Thoracic aorta (tissue), 2 donors: ENCODE data around the gene VAMP2. TPM values are rescaled to one million over a fixed set of nuclear protein-coding genes. Genes with fewer than 3 reads are reported as not detected.
"Not testable (repeated sequence)": the region's sequence is repeated elsewhere in the genome, so short reads cannot be mapped to it uniquely, and the experiment has no call there.

Source experiments
- ATAC-seq: fragments of 150-250 bp; one replicate; pipeline ENCODE4 v1.8.0; 2017; ENCODE audit warnings: low read depth; ENCODE audit not compliant: insufficient number of reproducible peaks, low FRiP score
- DNase-seq: peaks from one replicate; pipeline ENCODE4 v3.0.0-alpha.2; 2020; ENCODE audit warnings: low spot score
- H3K27ac ChIP-seq, 2 donors: fragments of 200-600 bp; sonication (generic); 1 replicate in 1 of 2; 2 replicates in 1 of 2; pipeline ENCODE4 v1.5.1; 2016; ENCODE audit warnings: mild to moderate bottlenecking in 2 of 2, moderate library complexity in 2 of 2
- H3K27me3 ChIP-seq: fragments of 200-600 bp; sonication (generic); replicated peaks from 2 replicates; pipeline ENCODE4 v1.6.0; 2016; ENCODE audit warnings: mild to moderate bottlenecking; ENCODE audit not compliant: insufficient read depth
- H3K36me3 ChIP-seq: fragments of 200-600 bp; sonication (generic); one replicate; pipeline ENCODE4 v1.5.1; 2016
- H3K4me1 ChIP-seq, 2 donors: fragments of 200-600 bp; sonication (generic); 1 replicate in 1 of 2; 2 replicates in 1 of 2; pipeline versions ENCODE4 v1.5.1 to v1.6.0; 2016; ENCODE audit warnings: low read depth in 2 of 2, mild to moderate bottlenecking in 1 of 2; ENCODE audit not compliant: control insufficient read depth in 1 of 2
- H3K4me3 ChIP-seq: fragments of 200-600 bp; sonication (generic); 2 replicates; pipeline ENCODE4 v1.5.1; 2016; ENCODE audit warnings: mild to moderate bottlenecking
- H3K9me3 ChIP-seq: fragments of 200-600 bp; sonication (generic); 2 replicates; pipeline ENCODE4 v1.5.1; 2016
- CTCF ChIP-seq: fragments of 200-600 bp; sonication (generic); IDR thresholded peaks from one replicate; pipeline ENCODE4 v1.5.1; 2019; ENCODE audit warnings: antibody characterized with exemption
- total RNA-seq, 2 donors: library from RNA; depleted of rRNA; stranded (reverse); fragments of >200 nt; gene quantifications; one replicate each; pipeline versions ENCODE4 v1.1.0 to v1.2.3, GENCODE V29; 2016

VAMP2 gene
- total RNA-seq, 2 donors from 2014 or later, result 36.0 to 50.3 TPM

DNA sequence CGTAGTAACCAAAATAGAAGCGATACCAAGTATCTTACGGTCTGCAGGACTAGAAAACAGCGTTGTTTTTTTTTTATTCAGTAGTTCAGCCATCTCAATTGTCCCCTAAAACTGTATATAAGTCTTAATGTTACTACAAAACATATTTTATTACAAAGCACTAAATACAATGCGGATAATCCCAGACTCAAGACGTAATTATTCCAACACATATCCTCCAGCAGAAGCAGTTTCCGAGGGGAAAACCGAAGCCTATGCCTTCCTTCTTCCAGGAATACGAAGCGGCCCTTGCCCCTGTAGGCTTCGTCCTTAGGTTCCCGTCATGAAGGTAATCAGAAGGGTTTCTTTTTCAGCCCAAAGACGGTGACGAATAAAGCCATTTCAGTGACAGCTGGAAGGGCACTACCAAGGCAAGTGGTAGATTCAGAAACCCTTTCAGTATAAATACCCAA, 11.1 kb upstream of the VAMP2 start:
- TF ChIP-seq CTCF, result no peak
- peaks cover 19 to 27% of the 10 kb centered on the region in 2 donors for H3K4me1 ChIP-seq
- H3K36me3 ChIP-seq, result no peaks in the 10 kb centered on the region
- no peak for DNase-seq
- no peak for ATAC-seq
- H3K9me3 ChIP-seq, result no peaks in the 10 kb centered on the region
- no peaks in the 10 kb centered on the region for H3K27me3 ChIP-seq
- H3K27ac ChIP-seq, result peak overlapping the region; percentile 88 to 95
- H3K4me3 ChIP-seq, result peak overlapping the region; percentile 67

DNA sequence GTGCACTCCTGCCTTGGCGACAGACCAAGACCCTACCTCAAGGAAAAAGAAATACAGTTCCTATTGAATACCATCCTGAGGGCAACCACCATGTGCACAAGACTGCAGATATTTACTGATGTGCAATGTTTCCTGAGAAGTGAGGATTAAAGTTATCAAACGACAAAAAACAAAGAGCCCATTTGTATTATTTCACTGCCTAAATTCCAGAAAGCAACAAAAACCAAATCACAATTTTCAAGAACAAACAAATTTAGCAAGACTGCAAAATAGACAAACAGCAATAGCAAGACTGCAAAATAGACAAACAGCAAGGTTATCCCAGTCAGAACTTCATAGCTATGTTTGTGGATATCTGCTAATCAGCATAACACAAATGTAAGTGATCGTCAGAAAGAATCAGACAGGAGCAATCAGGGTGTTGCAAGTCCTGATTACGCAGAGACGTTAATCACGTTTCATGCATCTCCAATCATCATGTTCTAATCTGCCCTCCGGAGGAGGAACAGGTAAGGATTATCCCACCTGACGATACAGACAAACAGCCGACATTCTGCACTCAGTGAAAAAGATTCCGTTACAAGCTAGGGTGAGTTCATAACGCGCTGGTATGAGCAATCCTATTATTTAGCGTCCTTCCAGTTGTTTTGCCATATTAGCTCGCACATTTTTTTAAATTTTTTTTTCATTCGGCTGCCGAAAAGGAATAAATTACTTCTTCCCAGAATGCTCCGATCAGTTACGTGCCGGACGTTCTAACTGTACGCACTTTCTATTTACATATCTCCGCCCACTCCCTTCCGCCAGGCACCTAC, 10.5 kb upstream of the VAMP2 start:
- Histone ChIP-seq H3K36me3 (no peaks in the 10 kb centered on the region), H3K27me3 (no peaks in the 10 kb centered on the region), H3K27ac (peak overlapping the region; percentile 88 to 95), H3K4me3 (peak overlapping the region; percentile 67), H3K4me1 (peaks cover 19 to 27% of the 10 kb centered on the region in 2 donors), H3K9me3 (no peaks in the 10 kb centered on the region)
- TF ChIP-seq CTCF, result no peak
- ATAC-seq (peak; percentile 75), DNase-seq (no peak)

- H3K27ac ChIP-seq, H3K4me3 ChIP-seq, H3K9me3 ChIP-seq, ATAC-seq, H3K36me3 ChIP-seq, DNase-seq, H3K27me3 ChIP-seq: not testable (repeated sequence)
- peaks cover 6 to 12% of the 10 kb centered on the region in 2 donors for H3K4me1 ChIP-seq
Observed at GRCh38 chr17:8170186-8170585, 7.4 kb upstream of the VAMP2 start.

DNA sequence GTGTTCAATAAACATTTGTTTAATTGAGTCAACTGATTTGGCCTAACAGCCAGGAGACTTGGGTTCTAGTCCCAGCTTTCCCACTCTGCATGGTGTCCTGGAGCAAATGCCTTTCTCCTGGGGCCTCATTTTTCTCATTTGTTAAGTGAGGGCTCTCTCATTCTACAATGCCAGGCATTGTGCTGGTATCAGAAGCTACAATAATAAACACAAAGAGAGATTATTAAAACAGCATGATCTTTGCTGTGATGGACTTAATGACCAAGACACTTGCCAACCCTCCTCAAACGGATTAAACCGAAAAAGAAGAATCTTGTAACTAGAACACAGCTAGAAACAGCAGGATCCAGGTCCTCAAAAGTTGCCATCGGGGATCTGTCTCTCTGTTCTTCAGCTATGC, 4.8 kb upstream of the VAMP2 start:
- H3K36me3 ChIP-seq, result no peaks in the 10 kb centered on the region
- no peak overlapping the region for H3K4me3 ChIP-seq
- no peaks in the 10 kb centered on the region for H3K9me3 ChIP-seq
- H3K27ac ChIP-seq, result no peak overlapping the region
- peaks cover 14 to 16% of the 10 kb centered on the region in 2 donors for H3K4me1 ChIP-seq
- no peaks in the 10 kb centered on the region for H3K27me3 ChIP-seq
- ATAC-seq, result no peak
- no peak for DNase-seq
- no peak for TF ChIP-seq CTCF

GRCh38 chr17:8166731-8167130, 4.0 kb upstream of the VAMP2 start:
- no peaks in the 10 kb centered on the region for H3K27me3 ChIP-seq
- TF ChIP-seq CTCF, result no peak
- no peak overlapping the region for H3K27ac ChIP-seq
- ATAC-seq, result no peak
- no peak overlapping the region for H3K4me3 ChIP-seq
- no peaks in the 10 kb centered on the region for H3K36me3 ChIP-seq
- no peak for DNase-seq
- H3K9me3 ChIP-seq, result no peaks in the 10 kb centered on the region
- H3K4me1 ChIP-seq, result peaks cover 18 to 20% of the 10 kb centered on the region in 2 donors
